GM10266 (cell line): ENCODE data around the gene NCOA1.

Experiments
- DNase-seq: peaks from one replicate; pipeline ENCODE4 v3.0.0; 2012; ENCODE audit errors: extremely low spot score
- CTCF ChIP-seq: IDR thresholded peaks from 2 replicates; pipeline ENCODE4 v1.5.1; 2012; ENCODE audit warnings: mild to moderate bottlenecking, low read depth; ENCODE audit not compliant: control insufficient read depth, insufficient read depth; ENCODE audit errors: missing control alignments

The NCOA1 gene

DNA sequence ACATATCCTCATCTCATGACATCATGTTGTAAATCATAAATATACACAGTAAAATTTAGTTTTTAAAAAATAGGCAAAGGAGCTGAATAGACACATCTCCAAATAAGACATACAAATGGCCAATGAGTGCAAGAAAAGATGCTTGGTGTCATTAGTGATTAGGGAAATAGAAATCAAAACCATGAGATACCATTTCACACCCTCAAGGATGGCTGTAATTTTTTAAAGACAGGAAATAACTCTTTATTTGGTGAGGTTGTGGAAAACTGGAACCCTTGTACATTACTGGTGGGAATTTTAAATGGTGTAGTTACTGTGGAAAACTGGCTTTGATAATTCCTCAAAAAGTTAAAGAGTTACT, 160.6 kb downstream of the NCOA1 start:
- no peak for TF ChIP-seq CTCF
- no peak for DNase-seq

GRCh38 chr2:24652265-24653182, 161.5 kb downstream of the NCOA1 start:
- no peak for TF ChIP-seq CTCF
- DNase-seq: no peak

DNA sequence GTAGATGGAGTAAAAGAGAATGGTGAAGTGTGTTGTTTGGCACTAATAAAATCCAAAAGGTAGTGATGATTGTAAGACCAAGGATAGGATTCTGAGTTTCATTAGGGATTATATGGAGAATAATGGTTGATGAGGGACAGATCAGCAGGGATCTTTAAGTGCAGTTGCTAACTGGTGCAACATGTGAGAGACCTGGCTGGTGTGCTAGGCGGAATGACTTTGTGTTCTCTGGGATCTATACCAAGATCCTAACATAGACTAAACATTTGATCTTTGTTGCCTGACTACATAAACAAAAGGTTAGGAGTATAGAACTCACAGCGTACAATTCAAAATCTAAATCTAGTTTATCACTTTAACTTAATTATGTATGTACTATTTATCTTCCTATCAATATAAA, 166.8 kb downstream of the NCOA1 start:
- TF ChIP-seq CTCF: no peak
- no peak for DNase-seq

- no peak for DNase-seq
- no peak for TF ChIP-seq CTCF
Measured at GRCh38 chr2:24658531-24659202, 167.6 kb downstream of the NCOA1 start.

DNA sequence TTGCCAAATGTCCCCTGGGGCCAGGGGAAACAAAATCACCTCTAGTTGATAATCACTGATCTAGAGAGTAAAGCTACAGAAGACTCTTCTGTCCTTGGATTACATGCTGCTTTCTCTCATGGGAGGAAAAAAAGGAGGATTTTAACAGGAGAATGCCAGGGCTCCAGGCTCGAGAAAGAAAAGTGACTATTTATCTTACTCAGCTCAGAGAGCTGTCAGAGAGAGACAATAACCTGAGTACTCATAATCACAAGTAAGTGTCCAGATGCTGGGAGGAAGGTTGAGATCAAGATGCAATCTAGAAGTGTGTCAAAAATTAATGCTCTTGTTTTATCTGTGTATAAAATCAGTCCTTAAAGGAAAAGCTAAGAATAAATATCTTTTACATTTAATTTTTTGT, 168.8 kb downstream of the NCOA1 start:
- no peak for TF ChIP-seq CTCF
- DNase-seq: no peak

GRCh38 chr2:24667542-24667941, 176.5 kb downstream of the NCOA1 start:
- TF ChIP-seq CTCF: no peak
- DNase-seq: no peak

DNA sequence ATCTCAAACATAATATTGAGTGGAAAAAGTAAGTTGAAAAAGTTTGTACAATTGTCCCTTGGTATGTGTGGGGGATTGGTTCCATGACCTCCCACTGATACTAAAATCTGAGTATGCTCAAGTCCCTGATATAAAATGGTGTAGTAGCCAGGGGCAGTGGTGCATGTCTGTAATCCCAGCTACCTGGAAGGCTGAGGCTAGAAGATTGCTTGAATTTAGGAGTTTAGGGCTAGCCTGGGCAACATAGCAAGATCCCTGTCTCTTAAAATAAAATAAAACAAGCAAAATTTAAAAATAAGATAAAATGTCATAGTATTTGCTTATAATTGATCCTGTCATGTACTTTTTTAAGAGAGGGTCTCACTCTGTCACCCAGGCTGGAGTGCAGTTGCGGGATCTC, 180.2 kb downstream of the NCOA1 start:
- TF ChIP-seq CTCF: no peak
- DNase-seq: no peak
